Measurements from ENCODE around the gene SPRING1. TPM values are rescaled to one million over a fixed set of nuclear protein-coding genes. Genes with fewer than 3 reads are reported as not detected.

Gene SPRING1
- total and polyA plus RNA-seq, 4 donors: 41.8 to 116 (median 79.3) TPM

DNA sequence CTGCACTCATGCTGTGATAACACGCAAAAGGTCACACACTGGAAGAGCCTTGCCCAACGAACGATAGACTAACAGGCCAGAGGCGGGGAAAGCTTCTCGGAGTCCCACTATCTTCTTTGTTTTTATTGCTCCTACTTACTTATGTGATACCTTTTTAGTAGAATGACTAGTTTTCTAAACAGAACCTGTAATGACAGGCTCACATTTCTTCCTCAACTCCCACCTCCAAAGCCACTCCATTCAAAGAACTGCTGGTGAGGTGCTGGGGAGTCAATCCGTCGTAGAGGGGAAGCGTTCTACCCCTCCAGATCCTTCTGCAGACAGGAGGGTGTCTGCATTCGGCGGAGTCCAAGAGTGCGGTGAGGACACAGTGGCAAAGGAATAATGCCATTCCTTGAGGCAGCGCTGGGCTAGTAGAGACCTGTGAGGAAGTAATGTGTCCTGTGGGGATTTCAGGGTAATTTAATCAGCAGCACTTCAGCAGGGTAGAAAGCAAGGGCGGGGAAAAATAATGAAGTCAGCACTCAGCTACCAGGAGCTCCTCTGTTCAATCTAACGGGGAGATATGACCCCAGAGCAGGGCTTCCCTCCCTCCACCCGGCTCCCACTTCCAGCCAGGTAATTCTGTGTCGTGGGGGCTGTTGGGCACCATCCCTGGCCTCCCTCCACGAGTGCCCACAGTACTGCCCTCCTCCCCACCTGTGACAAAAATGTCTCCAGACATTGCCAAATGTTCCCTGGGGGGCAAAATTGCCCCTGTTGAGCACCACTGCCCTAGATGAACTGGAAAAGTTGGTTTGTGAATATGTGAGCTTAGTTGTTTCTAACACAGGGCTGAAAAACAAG is 25.2 kb downstream of the SPRING1 start:
- Histone ChIP-seq H3K9ac (ENCODE audit: insufficient read depth in 1 of 2, low read length in 2 of 2) (no peak overlapping the region), H3K36me3 (ENCODE audit: control insufficient read depth in 4 of 4, insufficient read depth in 4 of 4, low read length in 4 of 4) (peaks cover 0 to 17% (median 6%) of the 10 kb centered on the region in 4 donors), H3K27me3 (ENCODE audit: control insufficient read depth in 3 of 3, insufficient read depth in 3 of 3, low read length in 2 of 3) (peaks cover 0 to 9% (median 0%) of the 10 kb centered on the region in 3 donors), H3K9me3 (ENCODE audit: control insufficient read depth in 4 of 4, insufficient read depth in 3 of 4, low read length in 3 of 4) (peaks cover 0 to 3% (median 0%) of the 10 kb centered on the region in 4 donors), H3K4me1 (ENCODE audit: control insufficient read depth in 5 of 5, insufficient read depth in 5 of 5, low read length in 5 of 5) (peaks cover 0 to 15% (median 3%) of the 10 kb centered on the region in 5 donors), H3K27ac (ENCODE audit: low read depth in 1 of 2, low read length in 1 of 2) (no peak overlapping the region), H3K4me3 (no peak overlapping the region)
- ATAC-seq (ENCODE audit: insufficient read depth, low FRiP score) (no peak), DNase-seq (no peak)
- TF ChIP-seq, protein P1, sequence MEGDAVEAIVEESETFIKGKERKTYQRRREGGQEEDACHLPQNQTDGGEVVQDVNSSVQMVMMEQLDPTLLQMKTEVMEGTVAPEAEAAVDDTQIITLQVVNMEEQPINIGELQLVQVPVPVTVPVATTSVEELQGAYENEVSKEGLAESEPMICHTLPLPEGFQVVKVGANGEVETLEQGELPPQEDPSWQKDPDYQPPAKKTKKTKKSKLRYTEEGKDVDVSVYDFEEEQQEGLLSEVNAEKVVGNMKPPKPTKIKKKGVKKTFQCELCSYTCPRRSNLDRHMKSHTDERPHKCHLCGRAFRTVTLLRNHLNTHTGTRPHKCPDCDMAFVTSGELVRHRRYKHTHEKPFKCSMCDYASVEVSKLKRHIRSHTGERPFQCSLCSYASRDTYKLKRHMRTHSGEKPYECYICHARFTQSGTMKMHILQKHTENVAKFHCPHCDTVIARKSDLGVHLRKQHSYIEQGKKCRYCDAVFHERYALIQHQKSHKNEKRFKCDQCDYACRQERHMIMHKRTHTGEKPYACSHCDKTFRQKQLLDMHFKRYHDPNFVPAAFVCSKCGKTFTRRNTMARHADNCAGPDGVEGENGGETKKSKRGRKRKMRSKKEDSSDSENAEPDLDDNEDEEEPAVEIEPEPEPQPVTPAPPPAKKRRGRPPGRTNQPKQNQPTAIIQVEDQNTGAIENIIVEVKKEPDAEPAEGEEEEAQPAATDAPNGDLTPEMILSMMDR (IDR thresholded peaks at IDR 0.05; ENCODE audit: control extremely low read depth, extremely low read depth): no peak
- WGBS, 2 donors: 88 to 92% methylated on average over 17 of the region's 17 CpGs

DNA sequence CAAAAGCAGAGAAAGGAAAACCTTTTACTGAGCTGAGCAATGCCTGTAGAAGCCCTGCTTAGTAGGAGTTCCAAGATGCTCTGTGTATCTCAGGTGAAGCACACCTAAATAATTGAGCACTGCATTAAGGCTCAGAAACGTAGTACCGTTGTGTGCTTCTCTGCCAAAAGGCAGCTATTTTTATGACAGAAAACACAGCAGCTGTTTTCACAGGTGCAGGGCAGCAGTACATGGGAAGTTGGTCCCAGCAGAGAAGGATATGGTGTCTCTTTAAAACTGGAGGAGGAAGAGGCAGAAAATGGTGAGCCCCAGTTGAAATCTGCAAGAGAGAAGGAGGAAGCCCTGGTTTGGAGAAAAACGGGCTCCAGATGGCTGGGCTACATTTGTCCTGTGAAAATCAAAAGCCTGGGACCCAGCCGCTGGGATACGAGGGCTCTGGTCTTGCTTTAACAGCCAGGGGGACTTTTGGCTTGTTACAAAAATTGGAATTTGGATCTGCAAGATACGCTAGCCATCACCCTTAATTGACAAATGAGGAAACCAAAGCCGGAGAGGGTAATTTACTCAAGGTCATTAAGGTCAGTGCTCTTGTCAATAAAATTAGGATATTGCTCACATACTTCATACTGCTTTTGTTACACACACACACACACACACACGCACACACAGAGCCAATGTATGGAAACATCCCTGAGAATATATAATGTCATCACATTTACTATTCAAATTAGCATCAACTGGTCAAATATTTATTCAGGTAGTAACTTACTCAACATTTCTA is 27.3 kb downstream of the SPRING1 start:
- TF ChIP-seq, protein P1 (IDR thresholded peaks at IDR 0.05; ENCODE audit: control extremely low read depth, extremely low read depth): no peak
- H3K27ac ChIP-seq (ENCODE audit: low read depth in 1 of 2, low read length in 1 of 2): no peak overlapping the region
- H3K4me1 ChIP-seq (ENCODE audit: control insufficient read depth in 5 of 5, insufficient read depth in 5 of 5, low read length in 5 of 5): peaks cover 0 to 7% (median 0%) of the 10 kb centered on the region in 5 donors
- H3K4me3 ChIP-seq: no peak overlapping the region
- WGBS, 2 donors: 55 to 56% methylated on average over 8 of the region's 8 CpGs
- H3K27me3 ChIP-seq (ENCODE audit: control insufficient read depth in 3 of 3, insufficient read depth in 3 of 3, low read length in 2 of 3): peaks cover 0 to 9% (median 0%) of the 10 kb centered on the region in 3 donors
- ATAC-seq (ENCODE audit: insufficient read depth, low FRiP score): no peak
- no peak overlapping the region for H3K9ac ChIP-seq (ENCODE audit: insufficient read depth in 1 of 2, low read length in 2 of 2)
- peaks cover 0 to 3% (median 0%) of the 10 kb centered on the region in 4 donors for H3K9me3 ChIP-seq (ENCODE audit: control insufficient read depth in 4 of 4, insufficient read depth in 3 of 4, low read length in 3 of 4)
- no peak for DNase-seq
- peaks cover 0 to 8% (median 0%) of the 10 kb centered on the region in 4 donors for H3K36me3 ChIP-seq (ENCODE audit: control insufficient read depth in 4 of 4, insufficient read depth in 4 of 4, low read length in 4 of 4)

DNA sequence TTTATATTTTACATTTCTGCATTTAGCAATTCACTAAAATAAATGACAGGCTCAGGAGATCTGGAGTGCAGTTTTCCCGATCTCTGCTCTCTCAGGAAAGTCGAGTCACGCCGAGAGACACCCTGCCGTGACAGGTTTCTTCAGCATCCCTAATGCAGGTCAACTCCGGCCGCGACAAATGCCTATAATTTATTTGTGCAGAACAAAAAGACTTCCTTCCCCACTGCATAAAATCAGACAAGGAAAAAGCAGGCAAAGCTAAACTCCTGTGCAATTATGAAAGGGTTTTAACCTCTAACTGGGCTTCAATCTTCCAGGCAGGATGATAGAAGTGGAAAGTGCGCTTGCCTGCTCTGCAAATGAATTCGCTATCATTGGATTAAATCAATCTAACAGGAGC is 28.1 kb downstream of the SPRING1 start:
- peaks cover 0 to 8% (median 0%) of the 10 kb centered on the region in 4 donors for H3K36me3 ChIP-seq (ENCODE audit: control insufficient read depth in 4 of 4, insufficient read depth in 4 of 4, low read length in 4 of 4)
- H3K4me1 ChIP-seq (ENCODE audit: control insufficient read depth in 5 of 5, insufficient read depth in 5 of 5, low read length in 5 of 5): peaks cover 0 to 7% (median 0%) of the 10 kb centered on the region in 5 donors
- TF ChIP-seq, protein P1 (IDR thresholded peaks at IDR 0.05; ENCODE audit: control extremely low read depth, extremely low read depth): no peak
- H3K4me3 ChIP-seq: no peak overlapping the region
- peaks cover 0 to 9% (median 0%) of the 10 kb centered on the region in 3 donors for H3K27me3 ChIP-seq (ENCODE audit: control insufficient read depth in 3 of 3, insufficient read depth in 3 of 3, low read length in 2 of 3)
- ATAC-seq (ENCODE audit: insufficient read depth, low FRiP score): no peak
- DNase-seq: no peak
- H3K27ac ChIP-seq (ENCODE audit: low read depth in 1 of 2, low read length in 1 of 2): no peak overlapping the region
- H3K9ac ChIP-seq (ENCODE audit: insufficient read depth in 1 of 2, low read length in 2 of 2): no peak overlapping the region
- WGBS, 2 donors: 57 to 62% methylated on average over 10 of the region's 10 CpGs
- H3K9me3 ChIP-seq (ENCODE audit: control insufficient read depth in 4 of 4, insufficient read depth in 3 of 4, low read length in 3 of 4): peaks cover 0 to 3% (median 0%) of the 10 kb centered on the region in 4 donors
